DOHH2 (cell line): Measurements from ENCODE around the gene CD320.
"Not testable (repeated sequence)": the region's sequence is repeated elsewhere in the genome, so short reads cannot be mapped to it uniquely, and the experiment has no call there.

Source experiments
- EZH2phosphoT487 ChIP-seq: fragments of 200-600 bp; sonication (generic); IDR thresholded peaks from 2 replicates; pipeline ENCODE4 v1.6.1; 2017; ENCODE audit warnings: borderline replicate concordance, mild to moderate bottlenecking, antibody characterized with exemption, low read length, moderate library complexity, mixed read lengths
- TF ChIP-seq, protein P1 (sequence below): fragments of 200-600 bp; sonication (generic); IDR thresholded peaks from one replicate; pipeline ENCODE4 v1.5.1; 2014; ENCODE audit warnings: antibody characterized with exemption, mild to moderate bottlenecking, low read depth, low read length; ENCODE audit not compliant: poor library complexity, severe bottlenecking

DNA sequence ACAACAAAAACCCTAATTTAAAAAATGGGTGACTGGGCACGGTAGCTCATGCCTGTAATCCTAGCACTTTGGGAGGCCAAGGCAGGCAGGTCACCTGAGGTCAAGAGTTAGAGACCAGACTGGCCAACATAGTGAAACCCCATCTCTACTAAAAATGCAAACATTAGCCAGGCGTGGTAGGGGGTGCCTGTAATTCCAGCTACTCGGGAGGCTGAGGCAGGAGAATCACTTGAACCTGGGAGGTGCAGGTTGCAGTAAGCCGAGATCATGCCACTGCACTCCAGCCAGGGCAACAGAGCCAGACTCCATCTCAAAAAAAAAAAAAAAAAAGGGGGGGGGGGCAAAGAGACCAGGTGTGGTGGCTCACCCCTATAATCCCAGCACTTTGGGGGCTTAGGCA lies 43.9 kb downstream of the CD320 start:
- TF ChIP-seq, protein P1, sequence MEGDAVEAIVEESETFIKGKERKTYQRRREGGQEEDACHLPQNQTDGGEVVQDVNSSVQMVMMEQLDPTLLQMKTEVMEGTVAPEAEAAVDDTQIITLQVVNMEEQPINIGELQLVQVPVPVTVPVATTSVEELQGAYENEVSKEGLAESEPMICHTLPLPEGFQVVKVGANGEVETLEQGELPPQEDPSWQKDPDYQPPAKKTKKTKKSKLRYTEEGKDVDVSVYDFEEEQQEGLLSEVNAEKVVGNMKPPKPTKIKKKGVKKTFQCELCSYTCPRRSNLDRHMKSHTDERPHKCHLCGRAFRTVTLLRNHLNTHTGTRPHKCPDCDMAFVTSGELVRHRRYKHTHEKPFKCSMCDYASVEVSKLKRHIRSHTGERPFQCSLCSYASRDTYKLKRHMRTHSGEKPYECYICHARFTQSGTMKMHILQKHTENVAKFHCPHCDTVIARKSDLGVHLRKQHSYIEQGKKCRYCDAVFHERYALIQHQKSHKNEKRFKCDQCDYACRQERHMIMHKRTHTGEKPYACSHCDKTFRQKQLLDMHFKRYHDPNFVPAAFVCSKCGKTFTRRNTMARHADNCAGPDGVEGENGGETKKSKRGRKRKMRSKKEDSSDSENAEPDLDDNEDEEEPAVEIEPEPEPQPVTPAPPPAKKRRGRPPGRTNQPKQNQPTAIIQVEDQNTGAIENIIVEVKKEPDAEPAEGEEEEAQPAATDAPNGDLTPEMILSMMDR = not testable (repeated sequence)
- not testable (repeated sequence) for TF ChIP-seq EZH2phosphoT487
